CD4-positive, alpha-beta T cell treated with Interleukin-10 for 1 hour (primary cell): Measurements from ENCODE around the gene SLC16A7.

Source experiments
- DNase-seq: peaks from one replicate; pipeline ENCODE4 v3.0.0-alpha.2; 2020

SLC16A7 gene

GRCh38 chr12:59624732-59625460 lies 29.1 kb downstream of the SLC16A7 start:
- DNase-seq = no peak

GRCh38 chr12:59626382-59626781 lies 30.6 kb downstream of the SLC16A7 start:
- no peak for DNase-seq

- no peak for DNase-seq
These were observed 31.8 kb downstream of the SLC16A7 start for GRCh38 chr12:59627582-59627981.

- no peak for DNase-seq
These were observed 34.1 kb downstream of the SLC16A7 start for GRCh38 chr12:59629890-59630289.

GRCh38 chr12:59632408-59632807 lies 36.6 kb downstream of the SLC16A7 start:
- DNase-seq = no peak

- no peak for DNase-seq
These were observed 38.4 kb downstream of the SLC16A7 start for GRCh38 chr12:59634254-59634653.

- no peak for DNase-seq
These were observed 41.3 kb downstream of the SLC16A7 start for GRCh38 chr12:59636945-59637691.

- DNase-seq = no peak
These were observed 41.9 kb downstream of the SLC16A7 start for GRCh38 chr12:59637692-59638070.

- no peak for DNase-seq
These were observed 47.7 kb downstream of the SLC16A7 start for GRCh38 chr12:59643550-59643949.

GRCh38 chr12:59645242-59645641 lies 49.4 kb downstream of the SLC16A7 start:
- DNase-seq = no peak

GRCh38 chr12:59646636-59647035 lies 50.8 kb downstream of the SLC16A7 start:
- no peak for DNase-seq

GRCh38 chr12:59649203-59649602 lies 53.4 kb downstream of the SLC16A7 start:
- DNase-seq = no peak

GRCh38 chr12:59650588-59651228 lies 54.9 kb downstream of the SLC16A7 start:
- DNase-seq = no peak

- no peak for DNase-seq
These were observed 55.5 kb downstream of the SLC16A7 start for GRCh38 chr12:59651229-59651920.

GRCh38 chr12:59652130-59652529 lies 56.3 kb downstream of the SLC16A7 start:
- no peak for DNase-seq

GRCh38 chr12:59654061-59654460 lies 58.2 kb downstream of the SLC16A7 start:
- no peak for DNase-seq

- no peak for DNase-seq
These were observed 61.4 kb downstream of the SLC16A7 start for GRCh38 chr12:59657266-59657665.

- no peak for DNase-seq
These were observed 61.9 kb downstream of the SLC16A7 start for GRCh38 chr12:59657711-59658110.

- no peak for DNase-seq
These were observed 64.3 kb downstream of the SLC16A7 start for GRCh38 chr12:59660148-59660547.

- no peak for DNase-seq
These were observed 65.2 kb downstream of the SLC16A7 start for GRCh38 chr12:59660921-59661597.

GRCh38 chr12:59664495-59664894 lies 68.7 kb downstream of the SLC16A7 start:
- DNase-seq = no peak

GRCh38 chr12:59665701-59666100 lies 69.9 kb downstream of the SLC16A7 start:
- DNase-seq = no peak

- no peak for DNase-seq
These were observed 72.8 kb downstream of the SLC16A7 start for GRCh38 chr12:59668674-59669073.
